Activated effector memory CD4-positive, alpha-beta T cell treated with anti-CD3 and anti-CD28 coated beads, Interleukin-2, amount 50 U/mL, for 16 hours (primary cell): Measurements from ENCODE around the gene CDC25B.

Experiments
- DNase-seq: peaks from one replicate; pipeline ENCODE4 v3.0.0-alpha.2; 2020

CDC25B gene

DNA sequence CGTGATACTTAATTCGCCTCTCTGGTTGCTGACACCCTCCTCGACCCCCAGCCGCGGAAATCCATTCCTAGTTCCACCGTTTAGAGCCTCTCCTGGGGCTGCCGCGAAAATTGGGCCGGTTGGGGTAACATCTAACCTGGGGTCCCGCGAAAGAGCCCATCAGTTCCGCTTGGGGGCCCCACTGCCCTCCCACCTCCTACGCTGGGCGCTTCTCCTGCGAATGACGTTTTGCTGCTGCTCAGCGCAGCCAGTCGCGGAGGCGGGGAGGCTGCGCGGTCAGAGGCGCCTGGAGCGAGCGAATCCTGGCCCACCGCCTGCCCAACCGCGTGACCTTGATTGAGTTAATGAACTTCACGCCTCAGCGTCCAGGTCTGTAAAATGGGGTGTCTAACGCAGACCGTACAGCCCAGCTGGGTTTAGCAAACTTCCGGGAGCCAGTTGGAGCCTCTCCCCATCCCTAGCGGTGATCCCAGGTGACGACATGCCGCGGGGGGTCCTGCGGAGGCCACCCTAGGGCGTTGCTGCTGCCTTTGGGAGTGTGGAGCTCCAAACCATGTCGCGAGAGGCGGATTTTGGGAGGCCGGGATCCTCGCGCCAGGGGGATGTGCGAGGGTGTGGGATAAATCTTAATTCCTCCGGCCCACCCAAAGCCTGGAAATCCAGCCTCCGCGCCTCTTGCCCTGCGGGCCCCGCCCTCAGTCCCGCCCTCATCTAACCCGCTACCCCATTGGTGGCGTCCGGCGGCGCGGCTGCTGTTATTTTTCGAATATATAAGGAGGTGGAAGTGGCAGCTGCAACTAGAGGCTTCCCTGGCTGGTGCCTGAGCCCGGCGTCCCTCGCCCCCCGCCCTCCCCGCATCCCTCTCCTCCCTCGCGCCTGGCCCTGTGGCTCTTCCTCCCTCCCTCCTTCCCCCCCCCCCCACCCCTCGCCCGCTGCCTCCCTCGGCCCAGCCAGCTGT is at the start of gene CDC25B:
Gene CDC25B, plus strand, starts transcription at position 800 of the 958 bp plus-strand sequence. CDS start 222 bp downstream, outside the sequence.
- peak; percentile 96 for DNase-seq

DNA sequence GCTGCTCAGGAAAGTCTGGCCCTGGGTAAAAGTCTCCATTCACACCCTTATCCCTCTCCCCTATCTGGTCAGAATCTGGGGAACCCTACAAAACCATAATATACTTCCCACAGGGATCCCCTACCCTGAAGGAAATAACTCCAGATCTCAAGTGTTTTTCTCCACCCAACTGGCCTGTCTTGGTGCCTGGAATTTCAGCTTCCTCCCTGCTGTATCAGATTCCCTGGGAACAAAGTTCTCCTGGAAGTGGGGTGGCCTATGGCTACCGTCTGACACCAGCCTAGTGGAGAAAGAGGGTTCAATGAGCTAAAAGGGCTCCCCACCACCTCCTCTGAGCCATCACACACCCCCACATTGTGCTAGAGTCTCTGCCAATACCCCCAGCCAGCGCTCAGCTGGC is 48.6 kb upstream of the CDC25B start:
- DNase-seq: no peak

DNA sequence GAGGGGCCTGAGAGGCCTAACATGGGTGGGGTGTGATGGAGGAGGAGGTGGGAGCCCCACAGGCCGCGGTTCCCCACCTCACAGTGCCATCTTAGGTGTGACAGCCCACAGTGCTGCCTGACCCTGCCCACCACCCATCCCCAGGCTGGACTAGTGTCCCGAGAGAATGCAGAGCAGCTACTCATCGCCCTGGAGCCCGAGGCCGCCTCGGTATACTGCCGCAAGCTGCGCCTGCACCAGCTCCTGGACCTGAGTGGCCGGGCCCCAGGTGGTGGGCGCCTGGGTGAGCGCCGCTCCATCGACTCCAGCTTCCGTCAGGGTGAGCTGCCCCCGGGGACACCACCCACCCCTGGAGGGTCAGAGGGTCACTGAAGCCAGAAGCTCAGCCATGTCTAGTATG is 48.0 kb upstream of the CDC25B start:
- no peak for DNase-seq

DNA sequence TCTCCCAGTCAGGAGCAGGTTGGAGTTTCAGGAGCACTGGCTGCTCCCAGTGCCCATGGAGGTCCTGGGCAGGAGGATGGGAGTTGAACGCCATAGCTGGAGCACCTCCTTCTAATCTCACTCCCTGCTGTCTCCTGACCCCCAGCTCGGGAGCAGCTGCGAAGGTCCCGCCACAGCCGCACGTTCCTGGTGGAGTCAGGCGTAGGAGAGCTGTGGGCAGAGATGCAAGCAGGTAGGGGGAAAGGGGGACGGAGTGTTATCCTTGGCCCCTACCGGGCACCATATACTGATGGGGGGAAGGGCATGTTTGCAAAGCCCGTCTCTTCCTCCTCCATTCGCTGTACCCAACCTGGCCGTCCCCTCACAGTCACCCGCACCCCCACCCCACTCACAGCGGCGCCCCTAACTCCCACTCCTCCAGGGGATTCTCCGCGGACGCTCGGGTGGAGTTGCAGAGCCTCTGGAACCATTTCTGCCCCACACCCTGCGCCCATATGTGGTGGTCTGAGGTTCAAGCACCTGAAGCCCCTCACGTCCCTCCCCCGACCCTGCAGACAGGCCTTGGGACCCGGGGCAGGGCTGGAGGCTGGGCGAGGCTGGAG is 46.9 kb upstream of the CDC25B start:
- DNase-seq: no peak

DNA sequence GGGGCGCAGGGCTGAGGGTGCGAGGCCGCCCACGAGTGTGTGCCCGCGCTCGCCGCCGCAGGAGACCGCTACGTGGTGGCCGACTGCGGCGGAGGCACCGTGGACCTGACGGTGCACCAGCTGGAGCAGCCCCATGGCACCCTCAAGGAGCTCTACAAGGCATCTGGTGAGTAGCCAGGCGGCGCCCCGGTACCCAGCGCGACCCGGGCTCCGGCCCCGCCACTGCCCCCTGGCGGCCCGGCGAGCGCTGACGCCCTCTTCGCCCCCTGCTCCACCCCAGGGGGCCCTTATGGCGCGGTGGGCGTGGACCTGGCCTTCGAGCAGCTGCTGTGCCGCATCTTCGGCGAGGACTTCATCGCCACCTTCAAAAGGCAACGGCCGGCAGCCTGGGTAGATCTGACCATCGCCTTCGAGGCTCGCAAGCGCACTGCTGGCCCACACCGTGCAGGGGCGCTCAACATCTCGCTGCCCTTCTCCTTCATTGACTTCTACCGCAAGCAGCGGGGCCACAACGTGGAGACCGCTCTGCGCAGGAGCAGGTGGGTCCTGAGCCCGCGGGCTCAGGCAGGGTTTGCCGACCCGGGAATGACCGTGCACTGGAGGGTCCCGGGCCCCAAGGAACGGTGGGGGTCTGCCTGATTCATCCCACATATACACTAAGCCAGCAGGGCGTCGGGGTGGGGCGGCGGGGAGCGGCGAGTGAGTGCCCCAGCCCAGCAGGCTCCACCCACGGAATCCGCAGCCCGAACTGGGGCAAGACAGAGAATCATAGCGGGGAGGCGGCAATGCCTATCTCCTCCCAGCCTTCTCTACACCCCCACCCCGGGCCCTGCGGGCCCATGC is 46.2 kb upstream of the CDC25B start:
- peak; percentile 73 for DNase-seq

DNA sequence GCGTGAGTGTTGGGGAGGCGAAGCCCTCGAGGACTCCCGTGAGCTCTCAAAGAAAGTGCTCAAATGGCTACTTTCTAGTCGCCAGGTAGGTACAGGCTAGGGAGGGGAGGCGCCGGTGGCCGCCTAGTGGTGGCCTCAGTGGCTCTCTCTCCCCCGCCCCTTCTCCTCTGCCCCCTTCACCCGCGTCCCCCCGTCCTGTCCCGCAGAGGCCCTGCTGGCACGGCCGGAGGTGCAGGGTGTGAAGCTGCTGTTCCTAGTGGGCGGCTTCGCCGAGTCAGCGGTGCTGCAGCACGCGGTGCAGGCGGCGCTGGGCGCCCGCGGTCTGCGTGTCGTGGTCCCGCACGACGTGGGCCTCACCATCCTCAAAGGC is 44.8 kb upstream of the CDC25B start:
- no peak for DNase-seq

DNA sequence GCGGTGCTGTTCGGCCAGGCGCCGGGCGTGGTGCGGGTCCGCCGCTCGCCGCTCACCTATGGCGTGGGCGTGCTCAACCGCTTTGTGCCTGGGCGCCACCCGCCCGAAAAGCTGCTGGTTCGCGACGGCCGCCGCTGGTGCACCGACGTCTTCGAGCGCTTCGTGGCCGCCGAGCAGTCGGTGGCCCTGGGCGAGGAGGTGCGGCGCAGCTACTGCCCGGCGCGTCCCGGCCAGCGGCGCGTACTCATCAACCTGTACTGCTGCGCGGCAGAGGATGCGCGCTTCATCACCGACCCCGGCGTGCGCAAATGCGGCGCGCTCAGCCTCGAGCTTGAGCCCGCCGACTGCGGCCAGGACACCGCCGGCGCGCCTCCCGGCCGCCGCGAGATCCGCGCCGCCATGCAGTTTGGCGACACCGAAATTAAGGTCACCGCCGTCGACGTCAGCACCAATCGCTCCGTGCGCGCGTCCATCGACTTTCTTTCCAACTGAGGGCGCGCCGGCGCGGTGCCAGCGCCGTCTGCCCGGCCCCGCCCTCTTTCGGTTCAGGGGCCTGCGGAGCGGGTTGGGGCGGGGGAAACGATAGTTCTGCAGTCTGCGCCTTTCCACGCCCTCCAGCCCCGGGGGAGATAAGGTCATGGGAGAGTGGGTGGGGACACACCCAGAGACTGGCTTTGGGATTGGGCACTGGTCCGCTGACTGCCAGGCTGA is 44.3 kb upstream of the CDC25B start:
- DNase-seq: peak; percentile 82

DNA sequence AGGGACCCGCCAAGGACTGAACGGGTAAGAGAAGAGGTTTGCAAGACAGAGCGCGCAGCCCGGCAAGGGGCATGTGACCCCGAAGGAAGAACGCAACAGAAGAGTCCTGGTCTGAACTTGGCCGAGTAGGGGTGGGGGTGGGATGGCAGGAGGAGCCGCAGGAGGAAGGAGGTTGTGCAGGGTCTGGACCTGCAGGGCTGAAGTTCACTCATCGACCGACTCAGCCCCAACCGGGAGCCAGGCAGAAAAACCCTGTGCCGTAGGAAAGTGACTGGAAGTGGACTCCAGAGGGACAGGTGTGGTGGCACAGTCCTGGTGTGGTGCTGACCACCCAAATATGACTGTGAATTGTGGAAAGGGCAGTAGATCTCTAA is 43.7 kb upstream of the CDC25B start:
- no peak for DNase-seq

DNA sequence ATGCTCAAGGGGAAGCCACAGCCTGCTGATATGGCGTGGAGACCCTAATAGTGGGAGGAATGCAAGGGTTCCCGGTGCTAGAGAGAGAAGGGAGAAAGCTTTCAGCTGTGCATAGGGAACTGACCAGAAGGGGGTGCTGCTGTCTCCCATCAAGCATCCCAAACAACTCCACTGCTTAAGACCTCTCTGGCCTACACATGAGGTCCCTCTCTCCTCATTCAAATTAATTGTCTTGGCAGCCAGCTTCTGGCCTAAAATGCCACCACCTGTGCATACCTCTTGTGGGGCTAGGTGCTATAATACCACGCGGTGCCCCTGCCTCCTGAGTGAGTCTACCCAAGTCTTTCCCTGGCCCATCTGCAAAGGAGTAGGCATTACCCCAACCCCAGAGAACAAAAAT is 43.0 kb upstream of the CDC25B start:
- peak; percentile 83 for DNase-seq

DNA sequence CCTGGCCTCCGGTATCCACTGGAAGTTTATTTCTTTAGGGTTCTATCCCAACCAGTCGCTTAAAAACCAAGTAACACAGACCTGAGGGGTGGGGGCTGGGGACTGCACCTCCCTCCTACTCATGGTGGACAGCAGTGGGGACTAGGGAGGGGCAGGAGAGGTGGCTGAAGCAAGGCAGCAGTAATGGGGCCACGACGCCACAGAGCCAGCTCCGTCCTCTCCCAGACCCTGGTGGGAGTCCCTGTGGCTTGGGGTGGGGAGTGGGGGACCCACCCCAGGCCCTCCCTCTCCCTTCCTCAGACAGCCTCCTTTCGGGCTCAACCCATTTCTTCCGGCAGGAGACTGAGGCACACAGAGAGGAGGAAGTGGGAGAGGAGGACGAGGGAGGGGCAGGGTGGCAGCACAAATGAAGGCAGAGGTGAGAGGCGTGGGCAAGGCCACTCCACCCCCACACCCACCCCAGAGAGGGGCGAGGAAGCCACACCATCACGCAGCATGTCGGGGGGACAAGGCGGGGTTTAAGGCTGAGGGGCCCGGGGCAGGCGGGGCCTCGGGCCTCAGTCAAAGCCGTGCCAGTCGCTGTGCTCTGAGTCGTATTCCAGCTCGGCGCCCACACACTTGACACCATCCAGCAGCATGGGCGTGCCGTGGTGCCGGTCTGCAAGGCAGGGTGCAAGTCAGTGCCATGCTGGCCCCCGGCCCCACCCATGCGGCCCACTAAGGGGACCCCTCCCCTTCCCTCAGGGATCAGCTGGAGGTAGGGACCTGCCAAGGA is 42.4 kb upstream of the CDC25B start:
- DNase-seq: no peak

DNA sequence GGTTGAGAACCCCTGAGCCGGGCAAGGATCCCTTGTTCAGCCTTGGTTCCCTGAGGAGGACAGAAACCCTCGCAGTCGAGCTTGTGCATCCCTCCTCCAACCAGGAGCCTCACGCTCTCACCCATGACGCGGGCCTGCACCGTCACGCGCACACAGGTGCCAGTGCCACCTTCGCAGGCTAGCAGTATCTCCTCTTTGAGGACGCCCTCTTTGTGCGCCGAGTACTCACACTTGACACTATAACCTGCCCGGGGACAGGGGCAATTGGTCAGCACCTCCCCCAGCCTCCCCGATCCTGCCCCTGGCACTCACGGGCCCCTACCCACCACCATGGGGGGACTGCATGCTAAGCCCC is 41.9 kb upstream of the CDC25B start:
- no peak for DNase-seq

DNA sequence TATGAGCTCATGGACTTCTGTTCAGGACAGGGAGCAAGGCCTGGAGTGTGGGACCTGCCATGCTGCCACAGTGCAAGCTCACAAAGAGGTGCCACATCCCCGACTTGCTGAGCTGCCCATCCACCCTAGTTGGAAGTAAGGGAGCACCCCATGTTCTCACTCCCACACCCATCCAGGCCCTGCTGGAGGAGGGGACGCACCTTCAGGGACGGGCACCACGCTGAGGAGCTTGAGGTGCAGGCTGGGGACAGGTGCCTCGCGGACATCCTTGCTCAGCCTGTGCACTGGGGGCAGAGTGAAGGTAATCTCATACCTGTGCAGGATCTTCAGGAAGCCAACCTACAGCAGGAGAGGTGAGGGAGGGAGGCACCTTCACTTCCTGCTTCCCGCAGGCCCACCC is 40.8 kb upstream of the CDC25B start:
- no peak for DNase-seq

DNA sequence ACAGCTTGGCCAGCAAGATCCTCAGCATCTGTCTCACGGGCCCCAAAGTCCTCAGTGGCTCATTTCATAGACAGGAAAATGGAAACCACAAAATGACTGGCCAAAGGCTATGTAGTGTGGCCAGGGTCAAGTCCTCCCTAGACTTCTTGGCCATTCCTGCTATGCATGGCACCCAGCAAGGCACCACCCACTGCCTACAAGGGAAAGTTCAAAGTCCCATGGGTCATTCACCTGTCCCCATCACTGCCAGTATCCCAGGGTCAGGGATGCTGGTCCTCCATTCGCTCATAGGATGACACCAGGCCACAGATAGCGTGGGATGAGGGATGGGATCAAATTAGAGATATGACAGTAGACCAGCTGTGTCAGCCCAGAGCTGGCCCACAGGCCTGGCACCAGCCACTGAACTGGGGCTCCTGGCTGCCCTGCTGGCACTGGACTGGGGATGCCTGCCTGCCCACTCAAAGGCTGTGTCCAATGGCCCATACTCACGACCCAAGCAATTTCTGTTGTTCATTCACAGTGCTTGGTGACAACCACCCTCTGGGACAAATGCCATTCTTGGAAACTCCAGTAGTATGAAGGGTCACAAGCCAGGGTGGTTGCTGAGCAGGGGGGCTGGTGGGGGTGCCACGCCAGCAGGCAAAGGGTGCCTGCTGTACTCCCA is 40.2 kb upstream of the CDC25B start:
- no peak for DNase-seq

DNA sequence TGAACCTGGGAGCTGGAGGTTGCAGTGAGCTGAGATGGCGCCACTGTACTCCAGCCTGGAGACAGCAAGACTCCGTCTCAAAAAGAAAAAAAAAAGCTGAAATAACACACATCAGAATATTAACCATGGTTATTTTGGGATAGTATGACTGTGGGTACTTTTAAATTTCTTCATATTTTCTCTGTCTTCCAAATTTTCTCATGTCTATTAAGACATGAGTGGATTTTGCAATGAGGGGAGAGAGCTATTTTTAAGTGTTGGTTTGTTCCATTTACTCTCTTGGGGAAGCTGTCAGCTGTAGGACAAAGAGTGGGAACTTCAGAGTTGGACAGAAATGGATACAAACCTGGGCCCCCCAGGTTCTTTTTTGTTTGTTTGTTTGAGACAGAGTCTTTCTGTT is 38.8 kb upstream of the CDC25B start:
- DNase-seq: no peak

DNA sequence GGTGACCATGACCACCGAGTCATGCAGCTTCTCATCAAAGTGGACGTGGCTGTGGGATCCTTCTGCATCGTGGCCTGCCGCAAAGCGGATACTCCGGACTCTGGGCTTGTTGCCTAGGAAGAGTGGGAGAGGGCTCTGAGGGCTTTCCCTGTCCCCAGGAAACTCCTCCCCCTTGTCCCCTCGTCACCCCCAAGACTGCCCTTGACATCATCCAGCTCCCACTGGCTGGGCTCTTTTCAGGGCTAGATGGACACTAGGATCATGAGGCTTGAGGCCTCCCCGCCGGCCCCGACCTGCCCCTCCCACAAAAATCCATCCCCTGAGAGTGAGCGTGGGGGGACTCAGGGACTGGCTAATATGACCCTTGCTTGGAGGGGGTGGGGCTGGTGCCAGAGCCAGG is 37.5 kb upstream of the CDC25B start:
- no peak for DNase-seq

DNA sequence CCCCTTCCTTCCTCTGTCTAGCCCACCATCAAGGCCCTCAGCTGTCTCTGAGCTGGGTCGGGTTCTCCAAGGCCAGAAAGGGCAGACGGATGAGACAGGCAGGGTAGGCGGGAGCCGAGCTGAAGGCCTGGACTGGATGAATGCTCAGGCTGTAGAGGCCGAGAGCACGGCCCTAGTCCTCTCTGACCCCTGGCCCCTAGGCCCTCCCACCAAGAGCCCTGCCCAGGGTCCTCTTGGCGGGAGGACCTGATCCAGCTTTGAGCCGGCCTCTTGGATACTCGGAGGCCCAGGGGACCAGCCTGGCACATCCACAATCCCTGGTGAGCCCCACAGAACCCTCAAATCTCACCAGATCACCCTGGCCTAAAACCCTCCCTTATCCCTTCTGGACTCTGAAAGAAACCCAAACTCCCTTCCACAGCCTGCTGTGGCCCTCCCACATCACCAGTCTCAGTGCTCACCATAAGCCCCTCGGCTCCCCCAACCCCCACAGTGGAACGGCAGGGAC is 36.7 kb upstream of the CDC25B start:
- DNase-seq: no peak

DNA sequence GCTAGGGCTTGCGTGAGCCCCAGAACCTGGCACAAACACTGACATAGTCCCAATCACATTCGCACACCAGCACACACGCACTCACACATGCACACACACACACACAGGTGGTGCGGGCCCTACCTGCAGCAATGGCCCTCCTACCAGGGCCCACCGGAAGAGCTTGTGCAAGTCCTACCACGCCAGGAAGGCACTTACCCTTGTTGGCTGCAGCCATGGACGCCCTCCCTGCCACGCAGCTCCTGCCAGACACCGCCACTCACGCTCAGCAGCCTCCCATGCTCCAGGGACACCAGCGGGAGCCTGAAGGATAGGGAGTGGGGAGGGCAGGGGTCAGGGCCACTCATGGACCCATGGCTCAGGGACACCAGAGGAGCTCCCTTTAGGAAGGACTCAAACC is 36.2 kb upstream of the CDC25B start:
- DNase-seq: no peak

DNA sequence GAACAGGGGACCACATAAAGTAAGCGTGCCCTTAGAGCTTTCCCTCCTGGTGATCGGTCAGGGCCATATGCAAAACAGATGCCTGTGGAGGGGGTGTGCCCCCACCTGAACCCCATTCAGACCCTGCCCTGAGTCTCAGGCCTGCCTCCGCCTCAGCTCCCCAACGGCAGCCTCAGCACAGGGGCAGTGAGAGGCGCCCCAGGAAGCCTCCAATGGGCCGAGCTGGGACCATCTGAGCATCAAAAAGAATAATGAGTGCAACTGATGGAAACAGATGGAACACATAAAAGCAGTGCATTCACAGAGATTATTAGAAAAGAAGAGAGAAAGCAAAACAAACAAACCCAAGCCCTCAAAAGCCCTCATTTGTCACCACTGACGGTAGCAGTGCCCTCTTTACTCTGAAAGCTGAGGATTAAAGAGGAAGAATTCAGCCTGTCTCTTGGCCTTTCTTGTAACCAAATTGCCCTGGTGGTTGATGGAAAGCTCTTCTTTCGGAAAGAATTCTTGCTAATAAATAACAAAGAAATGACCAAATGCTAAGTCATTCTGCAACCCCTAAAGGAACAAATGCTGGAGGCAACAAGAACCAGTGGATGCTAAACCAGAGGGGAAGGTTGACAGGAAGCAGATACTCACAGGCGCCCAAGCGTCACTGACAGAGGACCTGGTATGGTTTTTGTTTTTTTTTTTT is 35.3 kb upstream of the CDC25B start:
- no peak for DNase-seq

DNA sequence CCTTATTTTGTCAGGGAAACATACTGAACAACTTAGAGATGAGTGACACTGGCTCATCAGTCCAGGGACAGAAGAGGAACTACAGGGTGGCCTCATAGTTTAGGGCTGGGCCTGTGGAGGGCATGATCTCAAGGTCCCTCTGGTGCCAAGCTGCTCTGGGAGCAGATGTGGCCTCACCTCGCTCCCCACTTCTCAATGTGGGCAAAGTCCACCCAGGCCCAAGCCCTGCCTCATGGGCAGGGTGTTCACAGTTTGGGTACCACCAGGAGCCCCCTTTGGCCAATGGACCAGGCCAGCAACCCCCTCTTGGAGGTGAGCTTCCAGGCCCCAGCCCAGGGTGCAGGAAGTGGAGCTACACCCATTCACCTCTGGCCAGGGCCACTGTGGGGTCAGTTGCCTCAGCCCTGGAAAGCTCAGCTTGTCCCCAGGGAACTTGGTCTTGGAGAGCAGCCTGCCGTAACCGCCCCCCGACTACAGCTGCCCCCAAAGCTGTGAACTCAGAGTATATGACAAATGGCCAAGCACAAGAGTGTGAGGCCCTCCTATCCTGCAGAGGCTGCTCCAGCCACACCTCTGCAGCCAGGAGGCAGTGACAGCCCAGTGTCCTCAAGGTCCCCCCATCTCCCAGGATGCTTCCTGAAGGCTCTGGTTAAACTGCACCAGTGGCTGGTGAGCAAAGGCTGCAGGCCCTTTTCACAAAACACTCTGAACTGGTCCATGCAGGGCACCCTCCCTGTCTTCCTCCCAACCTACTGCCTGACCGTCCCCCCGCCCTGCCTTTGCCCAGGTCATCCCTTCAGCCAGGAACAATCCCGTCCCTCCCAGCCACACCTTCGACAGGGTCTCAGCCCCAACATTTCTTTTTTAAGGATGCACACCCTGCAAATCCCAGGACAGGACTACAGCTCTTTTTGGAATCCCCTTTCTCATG is 32.2 kb upstream of the CDC25B start:
- DNase-seq: no peak

DNA sequence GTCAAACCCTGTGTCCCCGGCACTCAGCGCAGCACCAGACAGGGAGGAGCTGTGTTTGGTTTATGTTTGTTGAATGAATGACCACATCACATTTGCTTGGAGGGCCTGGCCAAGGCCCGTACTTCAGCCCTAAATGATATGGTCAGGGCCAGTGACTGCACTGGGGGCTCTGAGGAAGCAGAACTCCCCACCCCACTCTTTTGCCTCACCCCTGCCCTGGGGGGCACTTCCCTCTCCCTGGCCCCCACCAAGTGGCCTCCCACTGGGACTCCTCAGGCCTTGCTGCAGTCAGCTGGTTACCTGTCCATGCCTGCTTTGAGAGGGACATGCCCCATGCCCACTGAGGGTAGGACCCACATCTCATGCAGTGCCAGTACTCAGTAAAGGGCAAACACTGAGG is 31.5 kb upstream of the CDC25B start:
- no peak for DNase-seq
